ENCODE data around the gene OR4C16. TPM values are rescaled to one million over a fixed set of nuclear protein-coding genes. Genes with fewer than 3 reads are reported as not detected.

Gene OR4C16
- total RNA-seq, result not detected
- long read RNA-seq, result 0 reads

GRCh38 chr11:55571828-55572227 is at the start of gene OR4C16:
Gene OR4C16 (plus strand): TSS chr11:55572128. CDS start chr11:55572128, 0 bp downstream.
- ATAC-seq (ENCODE audit: poor library complexity) (no peak), DNase-seq (no peak)
- intact Hi-C loops (cut with DNase I), result no loop called here

GRCh38 chr11:55554169-55554568 is 17.8 kb upstream of the OR4C16 start, which contains the start of gene OR4C15:
Gene OR4C15 (plus strand): TSS chr11:55554469. CDS start chr11:55554469, 0 bp downstream.
- ATAC-seq (ENCODE audit: poor library complexity) (no peak), DNase-seq (no peak)
- intact Hi-C loops (cut with DNase I), result no loop called here

- DNase-seq, result no peak
- no peak for ATAC-seq (ENCODE audit: poor library complexity)
- intact Hi-C loops (cut with DNase I), result no loop called here
These were observed 620 bp downstream of the OR4C16 start for GRCh38 chr11:55572548-55572947.

GRCh38 chr11:55607545-55607944 is 35.6 kb downstream of the OR4C16 start, which contains the start of gene OR4C11:
Gene OR4C11 (minus strand): TSS chr11:55607645. CDS start chr11:55604373, 3,272 bp downstream.
- intact Hi-C loops (cut with DNase I), result no loop called here
- no peak for DNase-seq
- no peak for ATAC-seq (ENCODE audit: poor library complexity)

Other genes with a start within 250 kb of the OR4C16 start
- gene OR4A16, start 228.9 kb upstream of the OR4C16 start, total RNA-seq, result not detected
- not detected for gene OR4A15, start 204.2 kb upstream of the OR4C16 start, total RNA-seq
- not detected for gene OR4C15, start 17.7 kb upstream of the OR4C16 start, total RNA-seq
- gene OR4C11, start 35.5 kb downstream of the OR4C16 start, total RNA-seq, result not detected
- gene OR4P4, start 63.0 kb downstream of the OR4C16 start, total RNA-seq, result not detected
- not detected for gene OR4S2, start 76.2 kb downstream of the OR4C16 start, total RNA-seq
- not detected for gene OR4C6, start 90.1 kb downstream of the OR4C16 start, total RNA-seq
- gene OR5D13, start 201.3 kb downstream of the OR4C16 start, total RNA-seq, result not detected
- gene OR5D14, start 223.4 kb downstream of the OR4C16 start, total RNA-seq, result not detected
- gene OR5L1, start 239.2 kb downstream of the OR4C16 start, total RNA-seq, result not detected
- gene OR5D18, start 247.5 kb downstream of the OR4C16 start, total RNA-seq, result not detected

Measured in Right ventricle myocardium superior (tissue), 1 donor.